ENCODE results near the gene DRC1.
A peak's percentile ranks its signal among the peaks of the same experiment; 100 is the strongest.
"Not testable (repeated sequence)": the region's sequence is repeated elsewhere in the genome, so short reads cannot be mapped to it uniquely, and the experiment has no call there.

DRC1 gene

GRCh38 chr2:26401739-26402541 is at the start of gene DRC1:
DRC1 (plus strand) TSS chr2:26401920; CDS start chr2:26401990, 70 bp downstream.
- no peak for DNase-seq (ENCODE audit: low read depth in 2 of 2)

- DNase-seq (ENCODE audit: low read depth in 2 of 2) = peak in 1 of 2 donors; percentile 27
Measured at GRCh38 chr2:26352892-26353291, 48.8 kb upstream of the DRC1 start.

- DNase-seq (ENCODE audit: low read depth in 2 of 2) = not testable (repeated sequence)
Measured at GRCh38 chr2:26354469-26354868, 47.3 kb upstream of the DRC1 start.

- no peak for DNase-seq (ENCODE audit: low read depth in 2 of 2)
Measured at GRCh38 chr2:26355038-26355995, 46.4 kb upstream of the DRC1 start.

GRCh38 chr2:26356111-26356510 is 45.6 kb upstream of the DRC1 start:
- DNase-seq (ENCODE audit: low read depth in 2 of 2) = no peak

- no peak for DNase-seq (ENCODE audit: low read depth in 2 of 2)
Measured at GRCh38 chr2:26356771-26357170, 44.9 kb upstream of the DRC1 start.

- DNase-seq (ENCODE audit: low read depth in 2 of 2) = no peak
Measured at GRCh38 chr2:26359886-26360473, 41.7 kb upstream of the DRC1 start.

GRCh38 chr2:26363323-26363722 is 38.4 kb upstream of the DRC1 start:
- no peak for DNase-seq (ENCODE audit: low read depth in 2 of 2)

- DNase-seq (ENCODE audit: low read depth in 2 of 2) = no peak
Measured at GRCh38 chr2:26363958-26364357, 37.8 kb upstream of the DRC1 start.

- DNase-seq (ENCODE audit: low read depth in 2 of 2) = no peak
Measured at GRCh38 chr2:26364669-26365068, 37.1 kb upstream of the DRC1 start.

- DNase-seq (ENCODE audit: low read depth in 2 of 2) = no peak
Measured at GRCh38 chr2:26366957-26367356, 34.8 kb upstream of the DRC1 start.

GRCh38 chr2:26369664-26370063 is 32.1 kb upstream of the DRC1 start:
- DNase-seq (ENCODE audit: low read depth in 2 of 2) = not testable (repeated sequence)

GRCh38 chr2:26370909-26371308 is 30.8 kb upstream of the DRC1 start:
- not testable (repeated sequence) for DNase-seq (ENCODE audit: low read depth in 2 of 2)

GRCh38 chr2:26376799-26377198 is 24.9 kb upstream of the DRC1 start:
- no peak for DNase-seq (ENCODE audit: low read depth in 2 of 2)

- no peak for DNase-seq (ENCODE audit: low read depth in 2 of 2)
Measured at GRCh38 chr2:26380281-26380680, 21.4 kb upstream of the DRC1 start.

GRCh38 chr2:26382564-26382963 is 19.2 kb upstream of the DRC1 start:
- DNase-seq (ENCODE audit: low read depth in 2 of 2) = no peak

GRCh38 chr2:26384183-26384582 is 17.5 kb upstream of the DRC1 start:
- DNase-seq (ENCODE audit: low read depth in 2 of 2) = no peak

- DNase-seq (ENCODE audit: low read depth in 2 of 2) = no peak
Measured at GRCh38 chr2:26384597-26384996, 17.1 kb upstream of the DRC1 start.

GRCh38 chr2:26387189-26387588 is 14.5 kb upstream of the DRC1 start:
- no peak for DNase-seq (ENCODE audit: low read depth in 2 of 2)

GRCh38 chr2:26394694-26395093 is 7.0 kb upstream of the DRC1 start:
- no peak for DNase-seq (ENCODE audit: low read depth in 2 of 2)

- DNase-seq (ENCODE audit: low read depth in 2 of 2) = no peak
Measured at GRCh38 chr2:26395394-26395793, 6.3 kb upstream of the DRC1 start.

- peak in 1 of 2 donors; percentile 19 for DNase-seq (ENCODE audit: low read depth in 2 of 2)
Measured at GRCh38 chr2:26396734-26397298, 4.9 kb upstream of the DRC1 start.

Data from stimulated activated CD8-positive, alpha-beta memory T cell treated with anti-CD3 and anti-CD28 coated beads, Interleukin-15, amount 100 ng/mL, for 4 hours (primary cell).